Hindlimb muscle (tissue), 1 donor: Measurements from ENCODE around the gene NHS. TPM values are rescaled to one million over a fixed set of nuclear protein-coding genes. Genes with fewer than 3 reads are reported as not detected.

ENCODE experiments used
- DNase-seq: peaks from one replicate; pipeline ENCODE4 v3.0.0-alpha.2; 2013
- polyA plus RNA-seq: library from polyadenylated mRNA; unstranded; fragments of 120-200 nt; gene quantifications from one replicate; pipeline ENCODE4 v1.2.1, GENCODE V29; 2013; ENCODE audit not compliant: insufficient read length

NHS gene
- polyA plus RNA-seq, 1 donor: 1.2 TPM

DNA sequence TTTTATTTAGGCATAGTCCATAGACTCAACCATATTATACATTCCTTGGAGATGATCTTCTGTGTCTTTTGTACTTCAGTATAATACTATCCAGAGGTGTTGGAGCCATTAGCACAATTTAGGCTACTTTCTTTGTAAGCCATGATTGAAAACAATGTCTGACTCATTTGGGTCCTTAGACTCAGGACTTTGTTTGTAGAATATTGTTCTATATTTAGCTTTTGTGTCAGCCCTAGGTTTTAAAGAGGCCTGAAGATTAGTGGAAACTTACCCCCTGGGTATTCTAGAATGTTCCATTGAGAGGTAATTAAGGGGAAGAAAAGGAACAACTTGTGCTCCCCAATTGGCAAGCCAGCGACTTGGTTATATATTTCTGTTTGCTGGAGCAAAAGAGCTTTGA, 217.1 kb downstream of the NHS start:
- no peak for DNase-seq

DNA sequence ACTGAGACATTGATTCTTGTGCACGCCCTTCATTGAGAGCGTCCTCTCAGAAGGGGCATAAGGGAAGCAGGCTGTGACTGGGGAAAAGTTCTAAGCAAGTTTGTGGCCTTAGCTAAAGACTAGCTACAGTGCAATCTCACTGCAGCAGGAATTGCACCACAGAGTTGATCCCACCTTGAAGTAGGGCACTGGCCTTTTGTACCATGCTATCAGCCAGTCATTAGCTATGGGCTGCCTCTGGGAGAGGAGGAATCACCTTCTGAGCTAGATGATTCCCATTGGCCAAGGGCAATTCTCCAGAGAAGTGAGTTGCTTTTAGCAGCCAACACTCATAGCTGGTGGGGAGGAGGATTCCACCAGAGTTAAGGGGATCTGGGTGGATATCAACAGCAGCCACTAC, 219.7 kb downstream of the NHS start:
- DNase-seq: no peak

DNA sequence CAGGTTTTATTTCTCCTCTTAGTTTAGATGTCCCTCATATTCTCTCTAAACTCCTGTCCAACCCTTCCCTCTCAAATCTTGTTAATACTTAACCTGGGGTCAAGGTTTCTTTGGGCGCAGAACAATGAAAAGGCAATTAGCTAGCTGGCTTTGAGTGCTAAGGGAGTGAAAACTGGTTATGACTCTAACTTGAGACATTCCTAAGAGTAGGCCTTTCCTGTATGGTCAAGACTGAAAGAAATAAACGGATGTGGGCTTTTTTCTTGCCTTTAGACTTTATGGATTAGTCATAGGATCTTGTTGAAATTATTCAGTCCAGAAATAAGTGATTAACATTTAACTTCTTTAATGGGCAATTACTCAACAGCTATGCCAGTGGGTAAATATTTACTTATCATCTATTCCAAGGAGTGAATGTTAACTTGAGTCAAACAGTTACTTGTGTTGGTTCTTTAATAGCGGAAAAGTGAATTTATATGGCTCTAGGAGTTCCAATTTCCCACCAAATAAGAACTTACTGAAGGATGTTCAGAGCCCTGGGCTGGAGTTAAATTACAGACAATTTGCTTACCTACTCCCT, 220.5 kb downstream of the NHS start:
- DNase-seq: no peak

DNA sequence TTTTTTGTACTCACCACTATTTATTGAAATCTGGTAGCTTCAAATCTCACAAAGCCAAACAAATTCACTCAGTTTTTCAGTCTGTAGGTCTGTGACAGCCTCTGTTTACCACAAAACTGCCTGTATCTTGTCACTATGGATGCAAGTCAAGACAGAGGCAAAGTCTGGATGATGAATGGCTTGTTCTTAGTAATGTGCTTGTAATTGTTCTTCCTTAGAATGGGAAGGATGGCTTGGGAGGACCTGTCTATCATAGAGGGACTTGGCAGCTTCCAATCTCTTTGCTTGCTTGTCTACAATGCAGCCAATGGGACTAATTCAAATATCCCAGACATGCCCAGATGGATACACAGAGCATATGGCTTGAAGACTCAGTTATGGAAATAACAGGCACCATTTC, 221.1 kb downstream of the NHS start:
- no peak for DNase-seq

DNA sequence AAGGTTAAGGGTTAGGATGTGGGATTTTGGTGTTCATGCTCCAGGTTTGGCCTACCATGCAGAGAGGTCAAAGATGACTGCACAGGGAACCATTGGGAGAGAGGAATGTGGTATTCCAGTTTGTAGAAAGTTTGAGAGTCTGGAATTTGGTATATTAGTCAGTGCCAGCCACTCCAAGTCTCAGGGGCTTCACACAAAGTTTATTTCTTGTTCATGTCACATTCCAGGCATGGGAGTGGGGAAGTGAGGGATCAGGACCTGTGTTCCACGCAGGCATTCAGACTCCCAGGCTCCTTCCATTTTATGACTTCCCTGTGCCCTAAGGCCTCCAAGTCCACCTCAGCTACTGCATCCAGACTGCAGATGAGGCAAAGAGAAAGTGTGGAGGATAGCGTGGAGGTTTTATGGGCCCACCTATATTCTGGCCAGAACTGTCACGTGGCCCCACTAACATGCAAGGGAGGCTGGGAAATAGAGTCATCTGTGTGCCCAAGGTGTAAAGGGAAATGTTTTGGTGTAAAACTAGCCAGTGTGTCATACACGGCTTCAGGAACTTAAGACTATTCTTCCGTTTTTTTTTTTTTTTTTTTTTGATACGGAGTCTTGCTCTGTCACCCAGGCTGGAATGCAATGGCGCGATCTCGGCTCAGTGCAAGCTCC, 221.7 kb downstream of the NHS start:
- DNase-seq: no peak

DNA sequence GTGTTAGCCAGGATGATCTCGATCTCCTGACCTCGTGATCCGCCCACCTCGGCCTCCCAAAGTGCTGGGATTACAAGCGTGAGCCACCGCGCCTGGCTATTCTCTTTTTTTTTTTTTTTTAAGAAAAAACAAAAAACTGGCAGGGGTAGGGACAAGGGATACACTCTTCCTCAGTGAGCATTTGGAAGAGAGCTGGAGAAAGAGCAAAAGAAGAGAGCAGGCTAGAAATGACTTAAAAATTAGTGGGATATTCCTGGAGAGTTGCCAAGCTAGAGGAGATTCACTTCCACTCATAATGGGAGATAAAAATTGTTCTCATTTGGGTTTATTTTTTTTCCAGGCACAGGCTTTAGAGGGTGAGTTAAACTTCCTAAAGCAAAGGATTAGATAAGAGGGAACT, 222.3 kb downstream of the NHS start:
- DNase-seq: no peak

DNA sequence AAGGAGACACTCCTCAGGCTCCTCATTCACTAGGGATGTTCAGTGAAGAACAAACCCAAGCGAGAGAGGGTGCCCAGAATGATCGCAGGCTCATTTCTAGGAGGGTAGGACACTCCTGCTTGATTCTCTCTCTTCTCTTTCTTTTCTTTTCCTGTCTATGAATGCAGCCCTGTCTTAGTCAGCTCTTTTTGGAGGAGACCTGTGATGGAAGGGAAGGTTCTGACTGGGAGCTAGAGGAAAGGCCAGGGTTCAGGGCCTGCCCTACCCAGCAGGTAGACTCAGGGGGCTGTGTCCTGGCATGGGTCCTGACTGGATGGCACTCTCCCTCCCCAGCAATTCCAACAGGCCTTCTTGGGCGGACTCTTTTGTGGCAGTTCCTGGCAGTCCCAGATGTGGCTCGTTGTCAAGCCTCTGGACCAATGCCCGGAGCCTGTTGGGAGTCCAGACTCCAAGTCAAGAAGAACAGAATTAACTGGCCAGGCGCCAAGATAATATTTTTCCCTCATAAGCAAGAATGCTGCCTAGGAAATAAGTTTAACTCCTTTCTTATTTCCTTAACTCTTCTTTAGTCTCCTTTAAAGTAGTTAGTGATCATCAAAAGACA, 222.9 kb downstream of the NHS start:
- peak; percentile 40 for DNase-seq

DNA sequence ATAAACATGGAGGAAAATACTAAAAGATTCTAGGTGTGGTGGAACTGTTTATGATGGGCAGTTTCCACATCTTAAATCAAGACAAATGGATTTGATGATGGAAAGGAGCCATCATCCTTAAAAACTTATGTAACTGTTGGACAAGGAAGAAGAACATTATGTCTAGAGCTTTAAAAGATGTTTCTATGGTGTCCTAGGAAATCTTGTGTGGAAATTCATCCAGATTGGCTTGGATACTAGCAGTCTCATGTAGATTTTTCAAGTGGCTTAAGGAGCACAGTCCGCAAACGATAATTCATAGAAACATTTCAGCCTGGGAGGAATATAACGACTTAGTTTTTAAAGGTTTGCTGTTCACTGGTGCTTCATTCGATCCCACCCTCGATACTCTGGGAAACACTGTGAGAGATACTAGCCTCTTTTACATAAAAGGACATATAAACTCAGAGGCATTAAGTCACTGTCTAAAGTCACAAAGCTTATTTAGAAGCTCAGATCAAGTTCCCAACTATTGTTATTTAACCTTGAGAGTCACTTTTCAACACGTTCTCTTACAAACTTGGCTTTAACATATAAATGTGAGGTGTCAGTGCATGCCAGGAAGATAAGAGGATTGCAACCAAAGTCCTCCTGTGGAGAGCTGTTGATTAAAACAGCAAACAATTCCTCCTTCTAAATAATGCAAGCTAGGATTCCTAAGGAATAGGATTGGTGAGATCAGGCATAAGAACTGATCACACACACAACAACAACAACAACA, 226.6 kb downstream of the NHS start:
- DNase-seq: peak; percentile 43

DNA sequence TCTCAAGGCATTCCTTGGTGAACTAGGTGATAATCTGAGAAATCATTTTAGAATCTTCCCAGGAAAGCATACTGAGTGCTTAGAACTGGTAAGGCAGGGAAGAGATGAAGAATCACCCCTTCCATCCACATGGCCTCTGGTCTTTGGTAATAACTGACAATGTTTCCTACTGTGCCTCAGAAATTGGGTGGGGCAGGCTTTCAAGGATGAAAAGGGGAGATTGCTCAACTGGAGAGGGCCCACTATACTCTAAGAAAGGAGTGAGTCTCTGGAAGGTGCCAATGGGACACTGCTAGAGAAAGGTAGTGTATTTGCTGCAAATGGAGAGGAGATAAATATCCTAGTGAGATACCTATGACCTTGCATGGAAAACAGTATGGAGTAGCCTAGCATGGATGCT, 227.2 kb downstream of the NHS start:
- DNase-seq: no peak

DNA sequence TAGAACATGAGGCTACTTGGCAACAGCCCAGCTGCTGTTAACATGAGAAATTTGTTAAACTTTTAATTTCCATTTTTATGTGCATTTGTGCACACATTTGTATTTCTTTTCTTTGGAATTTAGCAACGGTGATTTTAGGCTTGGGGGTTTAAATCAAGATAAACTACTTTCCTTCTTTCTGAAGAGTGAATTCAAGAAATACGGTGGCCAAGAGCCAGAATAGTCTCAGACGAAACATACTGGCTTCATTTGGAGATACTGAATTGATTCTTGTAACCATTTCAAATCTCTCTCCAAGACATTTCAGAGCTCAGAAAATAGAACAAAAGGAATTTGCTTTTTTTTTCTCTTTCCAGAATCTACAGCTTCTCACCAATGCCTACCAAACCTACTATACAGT, 228.2 kb downstream of the NHS start:
- no peak for DNase-seq

DNA sequence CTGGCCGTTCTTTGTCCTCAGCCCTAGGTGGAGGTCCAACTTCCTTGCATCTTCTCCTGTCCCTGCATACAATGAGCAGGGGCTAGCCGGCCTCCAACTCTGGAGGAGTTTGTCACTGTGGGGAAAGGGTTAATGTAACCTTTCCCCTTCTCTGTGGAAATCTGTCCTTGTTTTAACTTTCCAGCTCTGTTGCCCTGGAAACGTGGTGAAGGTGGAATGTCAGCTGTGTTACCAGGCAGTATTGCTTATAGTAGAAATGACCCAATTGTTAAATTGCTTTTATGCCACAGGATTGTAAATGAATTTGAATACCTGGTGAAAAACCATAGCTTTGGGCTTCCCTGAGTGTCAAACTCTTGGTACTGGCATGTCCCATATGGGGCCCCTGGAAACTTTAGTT, 230.7 kb downstream of the NHS start:
- no peak for DNase-seq

DNA sequence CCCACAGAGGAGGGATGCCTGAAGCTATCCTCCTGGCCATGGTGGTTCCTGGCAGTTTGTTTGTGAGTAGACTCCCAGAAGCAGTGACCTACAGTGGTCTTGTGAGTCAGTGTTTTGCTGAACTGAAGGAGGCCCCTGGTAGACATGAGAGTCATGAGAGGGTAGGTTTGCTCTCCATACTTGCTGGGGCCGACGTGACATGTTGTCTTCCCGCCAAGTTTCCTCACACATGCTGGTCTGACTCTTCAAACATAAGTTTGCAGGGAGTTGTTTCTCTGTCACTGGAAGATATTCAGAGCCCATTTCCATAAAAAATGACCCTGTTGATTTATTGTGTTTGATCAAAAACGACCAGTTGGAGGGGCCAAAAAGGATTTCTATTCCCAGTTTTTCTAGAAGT, 231.2 kb downstream of the NHS start:
- DNase-seq: no peak

DNA sequence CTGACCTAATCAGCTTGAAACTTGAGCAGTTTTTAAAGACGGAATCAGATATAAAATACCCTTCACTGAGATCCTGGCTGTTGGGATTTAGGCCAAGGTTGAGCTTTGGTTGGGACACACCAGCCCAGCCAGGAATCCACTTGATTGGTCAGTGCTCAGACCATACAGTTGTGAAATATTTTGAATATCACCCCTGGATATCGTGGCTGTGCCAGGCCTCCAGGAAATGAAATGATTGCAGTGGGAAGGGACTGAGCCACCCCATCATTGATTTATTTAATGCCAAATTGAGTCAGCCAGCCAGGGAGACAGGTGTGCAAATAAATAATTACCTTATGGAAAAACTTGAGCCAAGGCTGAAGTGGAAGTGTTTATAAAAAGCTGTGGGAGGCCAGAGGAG, 233.9 kb downstream of the NHS start:
- DNase-seq: no peak

DNA sequence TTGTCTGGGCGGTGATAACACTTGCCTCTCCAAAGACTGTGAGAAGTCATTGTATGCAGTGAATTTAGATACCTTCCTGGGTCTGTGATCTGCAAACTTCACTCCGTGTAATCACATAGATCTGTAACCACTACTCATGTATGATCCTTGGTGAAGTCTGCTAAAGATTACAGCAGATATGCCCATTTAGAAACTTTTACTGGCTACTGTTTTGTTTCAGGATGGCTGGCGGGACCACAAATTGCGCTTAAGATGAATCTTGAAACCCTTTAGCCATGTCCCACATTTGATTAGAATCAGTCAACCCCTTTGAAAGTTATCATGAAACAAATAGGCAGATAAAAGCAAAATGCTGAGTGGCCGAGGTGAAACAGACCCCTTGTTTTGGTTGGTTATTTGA, 235.8 kb downstream of the NHS start:
- DNase-seq: no peak

DNA sequence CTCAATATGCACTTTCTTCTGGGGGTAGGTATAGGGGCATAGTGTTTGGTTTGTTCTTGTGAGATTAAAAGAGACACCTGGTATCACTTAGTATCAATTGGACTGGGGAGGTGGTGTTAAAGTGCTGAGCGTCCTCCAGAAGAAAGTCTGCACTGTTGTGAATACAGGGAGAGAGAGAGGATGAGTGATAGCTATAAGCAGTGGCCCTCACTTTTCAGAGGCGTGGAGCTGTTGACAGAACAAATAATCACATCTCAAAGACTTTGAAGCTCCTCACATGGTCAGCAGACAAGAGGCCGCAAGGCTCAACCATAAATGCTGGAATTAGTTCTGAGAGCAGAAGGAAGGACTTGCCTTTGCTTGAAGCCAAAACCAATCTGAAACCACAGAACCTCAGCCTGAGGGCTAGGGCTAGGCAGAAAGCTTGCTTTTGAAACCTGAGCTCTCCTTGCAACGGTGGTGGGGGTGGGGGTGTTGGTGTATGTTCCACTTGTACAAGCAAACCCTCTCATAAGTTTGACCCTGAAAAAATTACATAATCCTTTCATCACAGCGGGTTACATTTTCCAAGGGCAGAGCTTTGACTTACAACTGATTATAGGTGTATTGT, 239.1 kb downstream of the NHS start:
- no peak for DNase-seq

DNA sequence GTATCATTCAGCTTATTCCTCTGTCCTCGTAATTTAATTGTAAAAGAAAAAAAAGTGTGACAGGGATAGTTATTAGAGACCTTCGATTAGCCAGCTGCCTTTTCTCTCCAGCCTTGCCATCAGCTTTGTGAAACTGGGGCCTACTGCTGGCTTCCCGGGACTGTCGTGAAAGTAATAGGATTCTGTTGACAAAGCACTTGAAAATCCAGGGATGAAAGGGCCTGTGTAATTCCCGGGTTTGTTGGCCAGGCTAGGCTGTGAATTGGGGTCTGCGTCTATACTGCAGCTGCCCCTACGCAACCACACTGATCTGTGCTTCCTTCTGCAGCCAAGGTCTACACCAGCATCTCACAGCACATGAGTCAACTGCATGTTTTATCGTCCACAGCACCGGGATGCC, 241.9 kb downstream of the NHS start:
- DNase-seq: no peak

DNA sequence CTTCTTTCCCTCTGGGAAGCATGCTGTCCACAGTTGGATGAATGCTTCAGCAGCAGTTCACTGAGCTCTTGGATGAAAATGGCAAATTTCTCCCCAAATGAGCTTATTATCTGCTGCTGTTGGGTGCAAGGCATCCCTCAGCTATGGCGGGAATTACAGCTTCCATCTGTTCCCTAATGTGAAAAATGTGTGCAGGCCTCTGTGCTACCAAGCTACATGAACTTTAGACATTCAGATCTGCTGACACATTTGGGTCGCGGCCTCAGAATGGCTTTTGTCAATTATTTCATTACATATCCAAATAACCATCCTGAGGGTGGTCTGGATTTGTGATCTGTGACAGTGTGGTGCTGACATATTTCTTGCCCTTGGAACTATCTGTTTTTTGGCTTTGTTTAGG, 242.8 kb downstream of the NHS start:
- DNase-seq: no peak

DNA sequence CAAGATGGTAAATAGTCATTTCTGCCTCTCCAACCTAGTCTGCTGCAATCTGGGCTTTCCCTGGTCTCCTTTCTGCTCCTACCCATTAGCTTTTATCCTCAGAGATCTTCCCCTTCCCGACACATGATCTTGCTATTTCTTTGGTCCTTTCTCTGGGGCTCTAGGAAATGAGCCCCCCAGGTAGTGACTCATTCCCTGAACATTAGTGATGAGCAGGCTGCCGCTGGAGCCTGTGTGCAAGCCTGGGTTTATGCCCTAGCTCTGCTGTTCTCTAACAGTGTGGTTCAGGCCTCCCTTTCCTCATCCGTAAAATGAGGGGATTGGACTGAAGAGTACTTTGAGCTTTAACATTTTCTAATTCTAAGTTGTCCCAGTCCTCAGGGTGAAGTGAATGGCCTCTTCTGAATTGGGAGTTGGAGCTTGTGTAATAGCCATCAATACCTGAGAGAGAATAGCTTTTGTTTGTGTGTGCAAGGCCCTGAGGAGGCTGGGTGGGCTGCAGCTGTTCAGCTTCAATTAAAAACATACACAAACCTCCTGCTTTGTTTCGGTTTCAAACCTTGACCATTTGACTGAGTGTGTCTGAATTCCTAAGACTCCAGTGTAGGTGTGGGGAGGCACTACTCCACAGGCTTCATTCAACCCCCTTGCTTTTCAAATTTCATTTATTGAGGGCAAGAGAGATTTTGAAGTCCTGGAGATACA, 246.7 kb downstream of the NHS start:
- no peak for DNase-seq

DNA sequence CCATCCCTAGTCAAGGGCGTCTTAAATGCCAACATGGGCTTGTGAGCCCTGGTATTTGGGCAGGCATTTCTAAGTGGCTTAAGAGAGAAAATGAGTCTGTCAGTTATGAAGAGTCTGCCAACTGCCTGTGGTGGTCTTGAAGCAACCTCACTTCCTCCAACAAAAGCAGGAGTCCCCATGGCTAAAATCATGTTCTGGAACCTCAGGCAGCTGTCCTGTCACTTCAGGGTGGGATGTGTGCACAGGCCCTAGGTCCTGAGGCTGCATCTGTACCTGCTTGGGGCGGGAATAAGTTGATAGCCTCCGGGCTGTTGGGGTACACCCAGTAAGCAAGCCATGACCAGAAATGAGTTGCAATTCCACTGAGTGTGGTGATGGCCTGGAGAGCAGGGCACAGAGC, 247.3 kb downstream of the NHS start:
- no peak for DNase-seq

DNA sequence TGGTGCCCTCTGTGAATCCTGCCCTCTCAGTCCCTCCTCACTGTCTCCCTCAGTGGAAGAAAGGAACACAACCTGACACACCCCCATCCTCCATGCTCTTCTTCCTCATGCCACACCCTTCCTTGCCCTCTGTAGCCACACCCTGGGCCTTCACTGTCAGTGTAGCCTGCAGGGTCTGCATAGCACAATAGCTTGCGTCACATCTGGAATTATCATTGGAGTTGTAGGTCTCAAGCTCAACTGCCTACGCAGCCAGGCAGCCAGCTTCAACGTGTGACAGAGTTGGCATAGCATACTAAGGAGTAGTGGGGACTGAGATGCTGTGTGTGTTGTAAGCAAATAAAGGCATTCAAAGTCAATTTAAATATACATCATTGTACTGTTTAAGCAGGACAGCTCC, 248.8 kb downstream of the NHS start:
- DNase-seq: no peak

DNA sequence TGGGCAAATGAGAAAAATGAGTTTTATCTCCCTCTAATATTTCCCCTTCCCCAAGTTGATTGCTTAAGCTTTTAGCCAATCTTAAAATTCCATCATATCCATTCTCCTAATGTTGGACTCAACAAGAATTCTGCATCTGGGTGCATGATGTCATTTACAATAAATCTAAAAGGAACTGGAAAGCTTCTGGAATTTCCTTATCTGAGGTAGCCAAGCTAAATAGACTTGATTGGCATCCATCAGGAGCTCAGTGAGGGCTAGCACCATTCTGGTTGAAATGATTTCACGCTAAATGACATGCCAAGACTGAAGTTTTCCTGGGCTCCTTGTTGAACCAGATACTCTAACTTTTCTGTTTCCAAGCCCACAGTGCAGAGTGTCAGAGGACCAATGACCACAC, 252.0 kb downstream of the NHS start:
- no peak for DNase-seq

DNA sequence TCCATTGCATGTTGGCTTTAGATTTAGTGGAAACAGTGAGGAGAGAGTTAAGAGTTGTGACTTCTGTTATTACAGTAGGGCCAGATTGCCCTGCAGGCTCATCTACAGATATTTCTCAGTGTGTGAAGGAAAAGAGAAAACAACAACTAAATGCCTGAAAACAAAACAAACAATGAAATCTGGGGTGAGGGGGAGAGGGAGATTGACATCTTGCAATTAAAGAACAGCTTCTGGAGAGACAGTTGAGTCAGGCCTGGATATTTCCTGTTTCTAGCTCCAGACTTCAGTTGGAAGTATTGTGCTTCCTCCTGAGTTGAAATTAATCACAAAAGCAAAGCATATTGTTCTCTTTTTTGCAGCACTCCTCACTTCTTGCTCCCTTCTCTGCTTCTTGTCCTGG, 254.0 kb downstream of the NHS start:
- no peak for DNase-seq

DNA sequence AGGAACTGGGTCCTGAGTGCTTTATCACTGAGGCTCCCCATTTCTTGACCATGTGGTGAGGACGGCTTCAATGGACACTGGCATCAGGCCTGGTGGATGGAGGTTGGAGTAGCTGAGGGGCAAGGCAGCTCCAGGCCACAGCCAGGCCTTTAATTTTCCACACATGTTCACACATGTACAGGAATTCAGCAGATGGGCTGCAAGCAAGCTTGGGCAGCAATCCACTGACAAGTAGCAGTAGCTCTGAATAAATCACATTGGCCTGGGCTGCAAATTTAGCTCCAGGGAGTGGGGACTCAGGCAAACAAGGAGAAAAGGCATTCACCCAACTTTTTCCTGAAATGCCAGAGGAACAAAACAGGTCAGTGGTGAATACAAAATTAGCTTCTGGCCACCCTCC, 254.5 kb downstream of the NHS start:
- no peak for DNase-seq
